Stimulated activated CD8-positive, alpha-beta memory T cell treated with anti-CD3 and anti-CD28 coated beads, Interleukin-7, amount 100 ng/mL, for 24 hours (primary cell): ENCODE results near the gene ZGLP1.

Experiments used
- DNase-seq: peaks from one replicate; pipeline ENCODE4 v3.0.0-alpha.2; 2020; ENCODE audit warnings: low read depth

The ZGLP1 gene

DNA sequence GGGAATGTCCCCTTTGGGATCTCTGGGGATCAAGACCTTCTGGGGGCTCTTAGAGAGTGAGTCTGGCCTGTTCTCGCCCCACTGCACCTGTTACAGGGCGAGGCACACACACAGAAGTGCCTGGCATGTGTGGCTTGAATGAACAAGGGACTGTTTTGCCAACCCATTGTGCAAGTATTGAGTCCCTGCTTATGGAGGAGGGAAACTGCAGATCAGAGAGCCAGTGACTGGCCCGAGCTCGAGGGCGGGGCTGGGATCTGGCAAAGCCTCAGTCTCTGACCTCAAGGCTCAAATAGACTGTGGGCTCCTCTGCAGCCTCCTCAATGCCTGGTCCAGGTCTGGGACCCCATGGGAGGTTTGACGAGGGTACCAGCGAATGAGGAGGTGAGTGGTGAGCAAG, 18.2 kb upstream of the ZGLP1 start:
- DNase-seq, result no peak

DNA sequence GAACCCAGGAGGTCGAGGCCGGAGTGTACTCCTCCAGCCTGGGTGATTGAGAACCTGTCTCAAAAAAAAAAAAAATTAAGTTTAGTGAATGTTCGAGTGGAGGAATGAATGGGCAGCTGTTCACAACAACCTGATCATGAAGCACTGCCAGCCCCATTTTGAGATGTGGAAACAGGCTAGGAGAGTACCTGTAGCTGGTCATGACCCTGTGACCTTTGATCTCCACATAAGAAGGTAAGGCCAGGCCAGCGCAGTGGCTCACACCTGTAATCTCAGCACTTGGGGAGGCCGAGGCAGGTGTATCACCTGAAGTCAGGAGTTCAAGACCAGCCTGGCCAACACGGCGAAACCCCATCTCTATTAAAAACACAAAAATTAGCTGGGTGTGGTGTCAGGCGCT, 16.1 kb upstream of the ZGLP1 start:
- no peak for DNase-seq

DNA sequence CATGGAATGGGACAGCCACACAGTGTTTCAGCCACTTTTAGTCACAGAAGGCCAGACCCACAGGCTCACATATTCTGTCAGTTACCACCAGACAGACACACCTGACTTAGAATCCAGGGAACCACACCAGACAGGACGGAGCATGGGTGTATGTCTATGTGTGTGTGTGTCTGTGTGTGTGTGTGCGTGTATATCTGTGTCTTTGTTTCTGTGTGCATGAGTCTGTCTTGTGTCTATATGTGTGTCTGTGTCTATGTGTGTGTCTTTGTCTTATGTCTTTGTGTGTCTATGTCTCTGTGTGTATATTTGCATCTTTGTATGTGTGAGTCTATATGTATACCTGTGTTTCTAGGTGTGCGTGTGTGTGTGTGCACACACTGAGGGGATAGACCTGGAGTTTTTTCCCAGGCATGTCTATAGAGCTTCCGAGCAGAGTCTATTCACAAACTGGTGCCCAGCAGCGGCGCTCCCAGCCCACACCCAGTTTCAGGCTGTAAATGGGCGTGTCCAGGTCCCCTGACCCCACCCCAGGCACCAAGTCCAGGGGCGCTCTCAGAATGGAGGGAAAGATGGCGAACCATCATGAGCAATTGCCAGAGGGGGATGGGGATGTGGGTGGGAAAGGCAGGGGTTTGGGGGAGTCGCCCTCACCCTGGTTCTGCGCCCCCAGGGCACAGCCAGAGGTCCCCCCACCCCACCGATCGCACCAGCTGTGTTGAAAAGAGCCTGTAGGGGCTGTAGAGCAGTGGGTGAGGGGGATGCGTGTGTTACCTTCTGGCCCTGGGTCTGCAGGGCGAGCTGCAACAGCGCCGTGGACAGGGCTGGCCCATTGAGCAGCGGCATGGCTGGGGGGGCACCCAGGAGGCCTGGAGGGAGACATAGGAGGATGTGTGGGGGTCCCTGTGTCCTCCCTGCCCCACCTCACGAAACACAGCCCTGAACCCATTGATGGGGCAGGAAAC, 12.5 kb upstream of the ZGLP1 start:
- no peak for DNase-seq

DNA sequence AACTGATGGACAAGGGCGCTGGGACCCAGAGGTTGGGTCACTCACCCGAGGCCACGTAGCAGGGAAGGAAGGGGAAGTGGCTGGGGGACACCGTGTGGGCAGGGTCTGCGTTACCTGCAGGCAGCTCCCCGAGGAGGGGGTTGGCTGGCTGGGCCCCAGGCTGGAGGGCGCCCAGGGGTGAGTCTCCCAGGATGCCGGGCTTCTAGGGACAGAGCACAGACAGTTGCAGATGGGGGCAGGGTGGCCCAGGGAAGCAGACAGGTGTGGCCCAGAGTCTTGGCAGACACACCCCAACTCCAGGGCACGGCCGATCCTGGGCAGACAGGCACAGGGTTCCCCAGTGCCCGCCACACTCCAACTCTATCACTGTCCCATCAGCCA, 11.8 kb upstream of the ZGLP1 start:
- DNase-seq, result no peak

DNA sequence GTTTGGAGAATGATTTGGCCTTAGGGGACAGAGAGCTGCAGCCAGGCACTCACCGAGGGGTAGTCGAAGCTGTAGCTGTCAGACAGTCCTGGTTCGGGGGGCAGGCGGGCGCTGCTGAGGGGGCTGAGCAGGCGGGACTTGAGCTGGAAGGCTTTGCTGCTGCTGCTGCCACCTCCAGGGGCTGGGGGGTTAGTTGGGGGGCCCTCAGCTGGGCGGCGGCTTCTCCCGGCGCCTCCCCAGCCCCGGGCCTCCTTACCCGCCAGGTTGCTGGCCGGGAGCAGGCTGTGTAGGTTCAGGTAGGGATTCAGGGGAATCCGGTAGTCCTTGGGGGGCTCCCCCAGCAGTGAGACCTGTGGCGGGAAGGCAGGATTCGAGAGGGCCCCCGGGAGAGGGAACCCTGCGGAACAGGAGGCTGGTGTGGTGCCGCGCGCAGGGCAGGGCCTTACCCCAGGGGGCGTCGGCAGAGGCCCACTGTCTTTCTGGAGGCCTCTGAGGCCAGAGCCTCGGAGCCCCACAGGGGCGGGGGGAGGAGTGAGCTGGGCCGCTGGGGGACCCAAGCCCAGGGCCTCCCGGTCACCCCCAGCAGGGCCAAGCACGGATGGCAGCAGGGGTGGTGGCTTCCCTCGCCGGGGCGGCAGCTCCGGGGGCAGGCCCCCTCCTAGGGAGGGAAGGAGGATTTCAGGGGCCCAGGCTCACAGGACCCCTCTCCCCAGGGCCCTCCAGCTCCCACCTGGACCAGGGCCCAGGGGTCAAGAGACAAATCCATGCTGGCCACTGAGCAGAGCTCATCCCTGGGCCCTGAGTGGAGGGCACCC, 11.2 kb upstream of the ZGLP1 start:
- no peak for DNase-seq

DNA sequence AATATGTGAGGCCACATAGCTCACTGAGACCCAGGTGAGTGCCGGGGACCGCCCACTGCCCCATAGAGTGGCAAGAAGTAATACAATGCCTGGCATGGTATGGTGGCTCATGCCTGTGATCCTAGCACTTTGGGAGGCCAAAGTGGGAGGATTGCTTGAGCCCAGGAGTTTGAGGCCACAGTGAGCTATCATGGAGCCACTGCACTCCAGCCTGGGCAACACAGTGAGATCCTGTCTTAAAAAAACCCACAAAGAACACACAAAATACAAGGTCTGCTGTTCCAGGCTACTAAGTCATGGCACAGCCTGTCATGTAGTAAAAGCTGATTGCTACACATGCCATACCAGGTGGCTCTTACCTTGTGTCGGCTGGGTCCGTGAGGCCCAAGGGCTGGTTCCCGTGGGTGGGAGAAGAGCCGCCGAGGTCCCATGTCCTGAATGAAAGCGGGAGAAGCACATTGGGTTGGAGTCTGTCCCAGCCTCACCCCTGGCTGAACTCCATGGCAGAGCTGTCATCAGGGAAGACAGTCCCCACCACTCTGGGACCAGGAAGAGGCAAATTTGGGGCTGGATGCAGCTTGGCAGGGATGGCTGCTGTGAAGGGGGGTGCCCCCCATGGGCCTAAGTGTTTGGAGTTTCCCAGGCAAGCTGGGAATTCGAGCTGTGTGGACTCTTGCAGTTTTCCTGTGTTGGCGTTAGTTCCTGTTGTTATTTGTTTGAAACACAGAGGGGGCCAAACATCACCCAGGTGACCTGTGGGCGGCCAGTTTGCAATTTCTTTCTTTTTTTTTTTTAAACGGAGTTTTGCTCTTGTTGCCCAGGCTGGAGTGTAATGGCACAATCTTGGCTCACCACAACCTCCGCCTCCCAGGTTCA, 9.4 kb upstream of the ZGLP1 start:
- no peak for DNase-seq

DNA sequence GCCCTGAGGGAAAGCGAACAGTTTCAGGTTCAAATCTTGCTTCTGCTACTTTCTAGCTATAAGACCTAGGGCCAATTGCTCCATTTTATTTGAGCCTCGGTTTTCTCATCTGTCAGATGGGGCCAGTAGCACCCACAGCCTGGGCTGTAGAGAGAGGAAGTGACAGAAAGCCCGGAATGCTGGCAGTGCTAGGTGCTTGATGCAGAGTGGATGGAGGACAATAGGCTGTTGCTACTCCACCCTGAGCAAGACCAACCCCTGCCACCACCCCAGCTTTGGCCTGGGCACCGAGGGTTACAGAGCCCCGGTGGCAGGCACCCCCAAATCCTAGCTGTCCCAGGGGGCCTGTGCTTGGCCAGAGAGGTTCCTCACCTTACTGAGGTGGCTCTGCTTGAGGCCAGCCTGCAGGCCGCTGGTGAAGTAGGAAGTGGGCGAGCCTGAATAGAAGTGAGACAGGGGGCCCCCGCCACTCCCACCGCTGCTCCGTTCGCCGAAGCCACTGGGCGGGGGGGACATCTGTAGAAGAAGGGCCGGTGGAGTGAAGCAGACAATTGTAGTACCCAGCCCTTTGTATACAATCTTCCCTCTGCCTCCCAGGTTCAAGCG, 8.3 kb upstream of the ZGLP1 start:
- no peak for DNase-seq

DNA sequence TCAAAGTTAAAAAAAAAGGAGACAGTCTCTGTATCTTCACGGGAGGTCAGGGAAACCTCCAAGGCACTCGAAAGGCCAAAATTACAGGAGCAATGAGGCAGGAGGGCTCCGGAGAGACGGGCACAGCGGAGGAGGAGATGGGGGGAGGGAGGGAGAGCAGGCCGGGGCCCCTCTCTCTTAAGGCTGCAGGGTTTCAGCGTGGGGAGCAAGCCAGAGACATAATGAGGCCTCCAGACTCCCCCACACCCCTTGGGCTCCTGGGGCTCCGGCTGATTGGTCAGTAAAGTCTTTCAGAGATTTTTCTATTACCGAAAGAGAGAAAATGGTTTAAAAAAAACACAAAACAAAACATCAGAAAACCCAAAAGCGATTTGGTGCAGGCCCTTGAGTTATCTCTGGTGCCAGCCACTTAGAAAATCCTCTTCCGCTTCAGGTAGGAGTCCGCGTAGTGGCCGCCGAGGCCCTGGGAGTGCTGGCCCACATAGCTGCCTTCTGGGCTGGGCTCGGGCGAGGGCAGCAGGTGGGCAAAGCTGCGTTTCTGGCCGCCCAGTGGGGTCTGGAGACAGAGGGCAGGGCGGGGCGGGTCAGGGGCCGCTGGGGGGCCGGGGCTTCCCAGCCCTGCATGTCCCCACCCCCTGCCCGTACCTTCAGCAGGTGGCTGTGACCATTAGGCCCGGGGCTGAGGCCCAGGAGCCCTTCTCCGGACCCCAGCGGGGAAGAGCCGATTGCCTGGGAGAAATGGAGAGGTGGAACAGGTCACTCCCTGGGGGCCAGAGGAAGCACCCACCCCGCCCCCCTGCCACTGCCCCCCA, 7.6 kb upstream of the ZGLP1 start:
- no peak for DNase-seq

DNA sequence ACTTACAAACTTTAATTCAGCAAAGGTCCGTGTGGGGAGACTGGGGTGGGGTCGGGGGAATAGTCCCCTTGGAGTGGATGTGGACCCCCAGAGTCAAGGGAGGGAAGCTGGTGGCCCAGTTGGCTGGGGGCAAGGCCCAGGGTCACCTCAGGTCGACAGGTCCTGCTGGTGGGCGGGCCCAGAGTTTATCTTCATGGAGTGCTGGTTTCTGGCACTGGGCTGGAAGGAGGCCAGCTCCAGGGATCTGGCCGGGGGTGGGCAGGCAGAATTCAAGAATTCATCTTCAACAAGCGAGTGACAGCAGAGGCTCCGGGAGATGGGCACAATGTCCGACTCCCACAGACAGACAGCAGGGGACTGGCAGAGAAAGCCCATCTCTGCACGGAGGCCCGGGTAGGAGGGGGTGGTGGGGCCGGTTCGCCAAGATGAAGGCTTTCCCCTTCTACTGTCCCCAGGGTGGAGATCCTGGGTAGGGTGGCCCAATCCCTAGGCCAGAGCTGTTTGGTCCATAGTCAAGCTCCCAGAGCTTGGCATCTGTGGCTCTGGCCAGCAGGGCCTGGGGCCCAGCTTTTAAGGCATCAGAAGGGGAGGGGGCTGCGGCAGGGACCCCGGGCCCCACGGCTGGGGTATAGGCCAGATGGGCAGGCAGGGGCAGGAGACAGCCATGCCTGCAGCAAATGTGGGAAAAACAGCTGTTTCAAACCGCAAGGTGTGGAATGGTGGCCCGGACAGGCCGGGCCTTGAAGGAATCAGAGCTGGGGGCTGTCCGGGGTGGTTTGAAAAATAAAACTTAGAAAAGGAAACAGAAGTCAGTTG, 6.8 kb upstream of the ZGLP1 start:
- no peak for DNase-seq

DNA sequence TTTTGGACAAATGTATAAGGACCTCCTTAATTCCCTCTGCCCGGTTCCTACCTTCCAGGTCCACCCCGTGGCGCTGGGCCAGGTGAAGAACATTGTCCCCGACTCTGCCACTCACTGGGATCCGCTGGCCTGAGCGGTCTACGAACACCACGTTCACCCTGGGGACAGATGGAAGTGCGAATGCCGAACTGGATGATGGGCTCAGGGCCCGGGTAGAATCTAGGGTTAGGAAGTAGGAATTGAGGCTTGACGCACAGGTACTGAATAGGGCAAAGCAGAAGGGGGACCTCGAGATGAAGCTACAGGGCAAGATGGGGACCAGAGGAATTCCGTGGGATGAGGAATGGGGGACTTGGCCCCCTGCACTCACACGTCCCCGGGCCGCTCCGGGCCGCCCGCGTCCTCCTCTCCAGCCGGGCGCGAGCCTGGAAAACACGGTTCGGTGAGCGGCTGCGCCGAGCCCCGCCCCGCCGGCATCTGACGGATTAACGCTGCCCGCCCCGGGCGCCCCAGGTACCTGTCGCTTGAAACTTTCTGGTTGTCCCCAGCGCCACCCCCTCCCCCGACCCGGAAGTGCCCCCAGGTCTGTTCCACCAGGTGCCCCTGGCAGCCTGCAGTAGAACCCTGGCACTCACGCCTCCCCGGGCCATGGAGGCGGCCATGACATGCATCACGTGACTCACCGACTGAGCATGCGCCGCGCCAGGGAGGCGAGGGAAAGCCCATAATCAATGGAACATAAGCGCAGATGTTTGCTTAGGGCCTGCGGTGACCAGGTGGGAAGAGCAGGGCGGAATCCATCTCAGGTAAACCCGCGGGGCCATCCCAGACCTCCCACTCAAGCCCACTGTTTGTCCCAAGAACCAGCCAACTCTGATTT, 6.0 kb upstream of the ZGLP1 start, which contains the start of gene FDX2:
TSS of gene FDX2 (minus strand) at position 681 of the 880 bp plus-strand sequence. CDS start at position 662, 19 bp downstream.
- DNase-seq, result peak; percentile 89

DNA sequence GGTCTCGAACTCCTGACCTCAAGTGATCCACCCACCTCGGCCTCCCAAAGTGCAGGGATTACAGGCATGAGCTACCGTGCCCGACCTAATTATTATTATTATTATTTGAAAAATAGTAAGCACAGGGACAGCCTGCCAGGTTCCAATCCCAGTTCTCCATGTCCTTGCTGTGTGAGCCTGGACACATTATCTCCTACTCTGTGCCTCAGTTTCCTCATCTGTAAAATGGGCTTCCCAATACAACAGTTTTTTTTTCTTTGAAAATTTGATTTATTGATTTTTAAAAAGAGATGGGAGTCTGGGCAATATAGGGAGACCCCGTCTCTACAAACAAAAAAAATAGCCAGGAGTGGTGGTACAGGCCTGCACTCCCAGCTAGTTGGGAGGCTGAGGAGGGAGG, 3.3 kb downstream of the ZGLP1 start:
- no peak for DNase-seq

DNA sequence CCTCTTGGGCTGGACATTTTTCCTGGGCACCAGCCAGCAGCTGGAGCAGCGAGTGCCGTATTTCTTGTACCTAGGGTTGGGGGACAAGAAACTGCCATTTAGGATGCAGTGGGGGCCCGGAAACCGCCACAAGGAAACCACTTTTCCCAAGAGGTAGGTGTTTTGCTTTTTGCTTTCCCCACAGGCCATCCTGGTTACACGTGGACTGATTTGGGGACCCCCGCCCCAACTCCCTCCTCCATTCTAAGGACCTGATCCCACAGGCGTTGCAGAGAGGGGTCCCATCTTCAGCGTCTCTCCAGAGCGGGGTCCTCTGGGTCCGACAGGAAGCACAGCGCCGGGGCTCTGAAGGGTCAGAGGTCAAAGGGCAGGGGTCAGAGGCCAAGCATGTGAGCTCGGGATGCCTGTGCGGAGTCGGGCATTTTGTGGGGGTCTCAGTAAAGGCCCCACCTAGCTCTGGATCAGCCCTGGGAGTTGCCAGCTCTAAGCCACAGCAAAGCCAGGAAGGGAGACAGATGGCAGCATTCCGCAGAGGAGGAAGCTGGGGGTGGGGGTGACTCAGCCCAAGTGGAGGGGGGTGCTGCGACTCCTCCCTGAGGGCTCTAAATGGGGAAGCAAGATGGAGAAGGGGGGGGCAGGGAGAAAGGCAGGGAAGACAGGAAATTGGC, 4.3 kb downstream of the ZGLP1 start:
- no peak for DNase-seq

DNA sequence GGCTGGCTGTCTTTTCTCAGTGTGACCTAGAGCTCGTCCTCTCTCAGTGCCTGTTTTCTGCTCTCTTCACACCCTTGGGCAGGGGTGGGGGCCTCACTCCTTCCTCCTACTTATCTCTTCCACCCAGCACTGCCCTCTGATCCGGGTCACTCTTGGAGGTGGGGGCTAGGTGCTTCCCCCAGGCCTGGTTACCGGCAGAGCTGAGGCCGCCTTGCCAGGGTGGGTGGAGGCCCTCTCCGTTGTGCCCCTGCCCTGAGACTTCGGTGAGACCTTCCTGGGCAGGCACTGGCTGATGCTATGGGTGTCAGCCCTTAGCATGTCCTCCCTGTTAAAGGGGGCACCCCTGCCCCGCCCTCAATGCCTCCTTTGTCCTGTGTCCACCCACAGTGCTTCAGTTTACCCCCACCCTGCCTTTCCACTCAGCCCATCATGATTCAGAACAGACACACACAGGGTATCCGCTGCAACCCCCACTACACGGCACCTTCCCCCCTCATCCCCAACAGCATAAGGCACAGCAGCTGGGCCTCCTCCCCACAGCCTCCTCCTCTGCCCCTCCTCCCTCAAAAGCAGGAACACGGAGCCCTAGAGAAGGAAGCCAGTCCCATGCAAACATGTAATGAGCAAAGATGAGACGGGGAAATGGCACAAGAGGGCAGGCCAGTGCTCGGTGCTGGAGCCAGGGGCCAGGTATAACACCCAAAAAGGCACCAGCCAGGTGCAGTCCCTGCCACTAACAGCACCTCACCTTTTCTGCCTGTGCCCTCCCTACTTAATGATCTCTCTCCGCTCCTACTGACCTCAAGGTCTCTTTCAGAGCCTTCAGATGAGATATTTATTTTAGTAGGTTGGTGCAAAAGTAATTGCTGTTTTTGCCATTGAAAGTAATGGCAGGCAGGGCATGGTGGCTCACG, 9.8 kb downstream of the ZGLP1 start:
- no peak for DNase-seq

DNA sequence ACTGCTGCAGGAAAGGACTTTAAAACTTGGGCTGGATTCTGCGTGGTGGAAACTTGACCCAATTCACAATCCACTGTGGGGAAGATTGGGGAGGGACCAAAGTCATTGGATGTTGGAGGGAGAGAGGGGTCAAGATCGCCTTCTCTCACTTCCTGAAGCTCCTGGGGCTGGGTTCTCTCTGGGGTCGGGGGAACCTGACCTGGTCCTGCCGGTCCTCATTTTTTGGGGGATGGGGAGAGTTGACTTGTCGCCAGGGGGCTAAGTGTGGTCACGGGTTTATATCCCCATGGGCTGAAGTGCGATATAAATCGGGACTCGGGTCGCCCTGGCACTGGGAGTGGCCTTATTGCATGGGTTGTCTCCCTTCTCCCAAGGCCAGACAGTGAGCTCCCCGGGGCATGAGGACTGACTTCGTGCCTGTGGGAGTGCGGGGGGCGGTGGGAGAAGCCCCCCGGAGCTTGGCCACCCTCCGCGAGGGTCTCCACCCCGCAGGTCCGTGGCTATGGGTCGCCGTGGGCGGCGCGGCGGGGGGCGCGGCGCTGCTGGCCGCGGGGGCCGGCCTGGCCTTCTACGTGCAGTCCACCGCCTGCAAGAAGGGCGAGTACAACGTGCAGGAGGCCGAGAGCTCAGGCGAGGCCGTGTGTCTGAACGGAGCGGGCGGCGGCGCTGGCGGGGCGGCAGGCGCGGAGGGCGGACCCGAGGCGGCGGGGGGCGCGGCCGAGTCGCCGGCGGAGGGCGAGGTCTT, 13.6 kb downstream of the ZGLP1 start:
- DNase-seq, result no peak

DNA sequence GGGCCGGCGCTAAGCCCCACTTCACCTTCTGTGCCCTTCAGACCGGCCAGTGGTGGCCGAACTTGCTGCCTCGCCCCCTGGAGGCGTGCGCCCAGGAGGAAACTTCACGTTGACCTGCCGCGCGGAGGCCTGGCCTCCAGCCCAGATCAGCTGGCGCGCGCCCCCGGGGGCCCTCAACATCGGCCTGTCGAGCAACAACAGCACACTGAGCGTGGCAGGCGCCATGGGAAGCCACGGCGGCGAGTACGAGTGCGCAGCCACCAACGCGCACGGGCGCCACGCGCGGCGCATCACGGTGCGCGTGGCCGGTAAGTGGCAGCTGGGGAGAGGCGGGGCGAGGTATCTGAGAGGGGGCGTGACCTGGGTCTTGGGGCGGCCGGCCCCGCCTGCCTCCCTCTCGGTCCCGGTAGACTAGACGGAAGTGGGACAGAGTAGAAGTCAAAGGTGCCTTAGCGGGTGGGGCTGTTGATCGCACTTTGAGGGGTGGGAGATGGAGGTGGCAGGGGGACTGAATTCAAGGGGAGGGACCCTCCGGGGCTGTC, 14.2 kb downstream of the ZGLP1 start:
- DNase-seq, result no peak

DNA sequence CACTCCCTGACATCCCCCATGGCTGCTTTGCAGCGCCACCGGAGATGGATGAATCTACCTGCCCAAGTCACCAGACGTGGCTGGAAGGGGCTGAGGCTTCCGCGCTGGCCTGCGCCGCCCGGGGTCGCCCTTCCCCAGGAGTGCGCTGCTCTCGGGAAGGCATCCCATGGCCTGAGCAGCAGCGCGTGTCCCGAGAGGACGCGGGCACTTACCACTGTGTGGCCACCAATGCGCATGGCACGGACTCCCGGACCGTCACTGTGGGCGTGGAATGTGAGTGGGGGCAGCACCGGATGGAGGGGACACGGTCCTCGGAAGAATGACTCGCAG, 15.3 kb downstream of the ZGLP1 start:
- DNase-seq, result no peak
